Mesendoderm (in vitro differentiated cells): ENCODE results near the gene KMT2A.

Experiments
- DNase-seq: peaks from one replicate; pipeline ENCODE4 v3.0.0; 2013
- H2AK5ac ChIP-seq: 2 replicates; pipeline ENCODE4 v1.6.1; 2013; ENCODE audit warnings: low read length, inconsistent platforms
- H2BK120ac ChIP-seq: 2 replicates; pipeline ENCODE4 v1.6.1; 2013; ENCODE audit warnings: low read depth, mild to moderate bottlenecking, low read length, moderate library complexity, mixed read lengths
- H2BK15ac ChIP-seq: replicated peaks from 2 replicates; pipeline ENCODE4 v1.6.1; 2013; ENCODE audit warnings: low read depth, mild to moderate bottlenecking, moderate library complexity
- H2BK5ac ChIP-seq: 2 replicates; pipeline ENCODE4 v1.6.1; 2013; ENCODE audit warnings: low read length, inconsistent platforms
- H3K18ac ChIP-seq: 2 replicates; pipeline ENCODE4 v1.6.1; 2013; ENCODE audit warnings: mild to moderate bottlenecking, low read length, mixed read lengths
- H3K23ac ChIP-seq: one replicate; pipeline ENCODE4 v1.6.1; 2013; ENCODE audit warnings: low read length
- H3K27ac ChIP-seq: 2 replicates; pipeline ENCODE4 v1.5.1; 2013; ENCODE audit warnings: low read depth, mild to moderate bottlenecking, inconsistent platforms, low read length, moderate library complexity
- H3K27me3 ChIP-seq: 2 replicates; pipeline ENCODE4 v1.6.1; 2013; ENCODE audit warnings: low read length, control low read depth, mild to moderate bottlenecking, inconsistent platforms; ENCODE audit not compliant: insufficient read depth, poor library complexity
- H3K36me3 ChIP-seq: 2 replicates; pipeline ENCODE4 v1.6.1; 2013; ENCODE audit warnings: low read length, inconsistent platforms; ENCODE audit not compliant: control insufficient read depth, insufficient read depth
- H3K4ac ChIP-seq: one replicate; pipeline ENCODE4 v1.6.1; 2013; ENCODE audit warnings: low read depth, mild to moderate bottlenecking, low read length, moderate library complexity
- H3K4me1 ChIP-seq: 2 replicates; pipeline ENCODE4 v1.6.1; 2013; ENCODE audit warnings: low read depth, low read length, inconsistent platforms; ENCODE audit not compliant: control insufficient read depth
- H3K4me2 ChIP-seq: 2 replicates; pipeline ENCODE4 v1.6.1; 2013; ENCODE audit warnings: low read length
- H3K4me3 ChIP-seq: 2 replicates; pipeline ENCODE4 v1.5.1; 2013; ENCODE audit warnings: mild to moderate bottlenecking, low read length
- H3K56ac ChIP-seq: one replicate; pipeline ENCODE4 v1.6.1; 2013; ENCODE audit warnings: low read length
- H3K79me1 ChIP-seq: 2 replicates; pipeline ENCODE4 v1.6.1; 2013; ENCODE audit warnings: low read length, inconsistent platforms
- H3K79me2 ChIP-seq: 2 replicates; pipeline ENCODE4 v1.6.1; 2013; ENCODE audit warnings: mild to moderate bottlenecking, low read length; ENCODE audit not compliant: control insufficient read depth, insufficient read depth
- H3K9ac ChIP-seq: 2 replicates; pipeline ENCODE4 v1.6.1; 2013; ENCODE audit warnings: low read length, inconsistent platforms
- H4K5ac ChIP-seq: one replicate; pipeline ENCODE4 v1.6.1; 2013; ENCODE audit warnings: low read length
- H4K8ac ChIP-seq: one replicate; pipeline ENCODE4 v1.6.1; 2013; ENCODE audit warnings: low read depth, mild to moderate bottlenecking, control low read depth, low read length, moderate library complexity
- WGBS: extraction: QIAGEN DNeasy Blood & Tissue Kit; methylation state at CpG from one replicate; pipeline ENCODE4 v1.1.7; 2013; ENCODE audit warnings: low lambda C conversion rate, missing lambda C conversion rate; ENCODE audit not compliant: insufficient coverage; ENCODE audit errors: extremely low coverage; 5-methylcytosine and 5-hydroxymethylcytosine counted together

The KMT2A gene

GRCh38 chr11:118529584-118530175 is 93.4 kb downstream of the KMT2A start:
- Histone ChIP-seq H3K27ac (no peak overlapping the region), H3K4me2 (no peak overlapping the region), H3K4me1 (no peaks in the 10 kb centered on the region), H3K4me3 (no peak overlapping the region), H3K4ac (no peak overlapping the region), H2AK5ac (no peak overlapping the region), H3K18ac (no peak overlapping the region), H3K23ac (no peak overlapping the region), H3K36me3 (peaks cover 5% of the 10 kb centered on the region), H2BK5ac (no peak overlapping the region), H3K27me3 (no peaks in the 10 kb centered on the region), H2BK120ac (no peak overlapping the region), H3K56ac (no peak overlapping the region), H3K79me1 (no peaks in the 10 kb centered on the region), H3K9ac (no peak overlapping the region), H4K8ac (no peak overlapping the region), H3K79me2 (no peaks in the 10 kb centered on the region), H2BK15ac (no peak overlapping the region), H4K5ac (no peak overlapping the region)
- WGBS, result no CpG with 5 or more reads among the region's 5 CpGs
- peak; percentile 66 for DNase-seq

DNA sequence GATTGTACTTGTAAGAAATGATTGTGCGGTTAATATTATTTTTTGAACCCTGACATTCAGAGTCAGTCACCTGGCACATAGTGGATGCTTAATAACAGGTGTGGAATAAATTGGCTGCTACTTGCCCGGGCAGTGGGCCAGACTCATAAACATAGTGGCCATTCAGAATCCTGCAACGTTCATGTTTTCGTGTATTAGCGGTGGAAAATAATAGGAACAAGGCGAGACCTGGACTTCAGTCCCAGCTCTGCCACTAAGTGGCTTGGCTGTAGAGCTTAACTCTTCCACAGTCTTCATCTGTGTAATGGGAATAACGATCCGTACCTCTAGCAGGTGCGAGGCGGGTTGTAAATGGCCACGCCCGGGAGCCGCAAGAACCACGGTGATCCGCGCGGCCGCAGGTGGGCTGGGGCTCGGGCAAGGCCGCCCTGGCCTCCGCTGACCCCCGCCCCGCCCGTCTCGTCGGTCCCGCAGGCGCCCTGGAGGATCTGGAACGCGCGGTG is 93.9 kb downstream of the KMT2A start:
- no peaks in the 10 kb centered on the region for H3K79me1 ChIP-seq
- H3K23ac ChIP-seq, result peak overlapping the region; percentile 50
- H2BK120ac ChIP-seq, result no peak overlapping the region
- peak overlapping the region; percentile 84 for H3K56ac ChIP-seq
- no peaks in the 10 kb centered on the region for H3K4me1 ChIP-seq
- H4K8ac ChIP-seq, result no peak overlapping the region
- peak overlapping the region; percentile 65 for H3K4me2 ChIP-seq
- DNase-seq, result no peak
- no peak overlapping the region for H4K5ac ChIP-seq
- H3K4ac ChIP-seq, result no peak overlapping the region
- no peaks in the 10 kb centered on the region for H3K36me3 ChIP-seq
- peak overlapping the region; percentile 70 for H3K4me3 ChIP-seq
- H3K27me3 ChIP-seq, result no peaks in the 10 kb centered on the region
- H2AK5ac ChIP-seq, result no peak overlapping the region
- no peaks in the 10 kb centered on the region for H3K79me2 ChIP-seq
- no peak overlapping the region for H3K27ac ChIP-seq
- peak overlapping the region; percentile 71 for H3K9ac ChIP-seq
- peak overlapping the region; percentile 33 for H3K18ac ChIP-seq
- no CpG with 5 or more reads among the region's 31 CpGs for WGBS
- no peak overlapping the region for H2BK5ac ChIP-seq
- no peak overlapping the region for H2BK15ac ChIP-seq

- peak within 1 kb of the TSS; percentile 74 for H3K23ac ChIP-seq
- no peak within 1 kb of the TSS for H2BK120ac ChIP-seq
- no peak within 1 kb of the TSS for H3K4ac ChIP-seq
- peak within 1 kb of the TSS; percentile 89 for H3K4me3 ChIP-seq
- H3K79me1 ChIP-seq, result no peaks in the 10 kb centered on the region
- no peak within 1 kb of the TSS for H2AK5ac ChIP-seq
- no peak within 1 kb of the TSS for H4K5ac ChIP-seq
- H4K8ac ChIP-seq, result no peak within 1 kb of the TSS
- no peaks in the 10 kb centered on the region for H3K36me3 ChIP-seq
- peak within 1 kb of the TSS; percentile 97 for H3K56ac ChIP-seq
- H3K4me2 ChIP-seq, result peak within 1 kb of the TSS; percentile 65
- peak within 1 kb of the TSS; percentile 88 for H3K9ac ChIP-seq
- no peak within 1 kb of the TSS for H2BK5ac ChIP-seq
- no peaks in the 10 kb centered on the region for H3K4me1 ChIP-seq
- DNase-seq, result peak; percentile 79
- H3K27me3 ChIP-seq, result no peaks in the 10 kb centered on the region
- no peak within 1 kb of the TSS for H3K27ac ChIP-seq
- peak within 1 kb of the TSS; percentile 33 for H3K18ac ChIP-seq
- H3K79me2 ChIP-seq, result no peaks in the 10 kb centered on the region
- H2BK15ac ChIP-seq, result no peak within 1 kb of the TSS
- WGBS, result no CpG with 5 or more reads among the region's 94 CpGs
Measured at GRCh38 chr11:118530683-118531596, 94.6 kb downstream of the KMT2A start, which contains the start of gene TMEM25. Gene TMEM25, plus strand, starts transcription at chr11:118531192. Its CDS starts 610 bp downstream, at chr11:118531802.

DNA sequence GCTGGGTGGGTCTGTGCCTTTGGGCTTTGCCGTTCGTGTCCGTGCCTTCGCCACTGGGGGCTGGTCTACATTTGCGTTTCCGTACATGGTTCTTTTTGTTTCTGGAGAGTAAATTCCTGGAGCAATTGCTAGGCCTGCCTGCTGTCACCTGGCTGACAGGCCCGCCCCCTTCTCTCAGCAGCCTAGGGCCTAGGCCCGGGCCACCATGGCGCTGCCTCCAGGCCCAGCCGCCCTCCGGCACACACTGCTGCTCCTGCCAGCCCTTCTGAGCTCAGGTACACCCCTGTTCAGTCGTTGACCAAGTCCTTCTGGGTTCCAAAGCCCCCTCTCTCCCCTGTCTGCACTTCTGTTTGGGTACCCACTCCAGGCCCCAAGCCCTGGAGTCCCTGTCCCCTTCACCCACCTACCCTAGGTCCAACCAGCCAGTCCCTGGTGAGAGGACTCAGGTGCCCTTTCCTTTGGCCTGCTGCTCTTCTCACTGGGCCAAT is 95.3 kb downstream of the KMT2A start:
- peak overlapping the region; percentile 89 for H3K4me3 ChIP-seq
- H3K9ac ChIP-seq, result peak overlapping the region; percentile 88
- no peak overlapping the region for H4K8ac ChIP-seq
- H3K79me1 ChIP-seq, result no peaks in the 10 kb centered on the region
- no peak overlapping the region for H3K18ac ChIP-seq
- whole genome bisulfite sequencing, result no CpG with 5 or more reads among the region's 12 CpGs
- H3K23ac ChIP-seq, result no peak overlapping the region
- H3K27ac ChIP-seq, result no peak overlapping the region
- no peak overlapping the region for H4K5ac ChIP-seq
- no peak for DNase-seq
- H3K79me2 ChIP-seq, result no peaks in the 10 kb centered on the region
- no peak overlapping the region for H2BK5ac ChIP-seq
- H3K27me3 ChIP-seq, result no peaks in the 10 kb centered on the region
- H3K4me2 ChIP-seq, result peak overlapping the region; percentile 59
- no peak overlapping the region for H2BK120ac ChIP-seq
- H3K4ac ChIP-seq, result no peak overlapping the region
- H3K36me3 ChIP-seq, result no peaks in the 10 kb centered on the region
- H3K56ac ChIP-seq, result peak overlapping the region; percentile 97
- no peak overlapping the region for H2BK15ac ChIP-seq
- no peaks in the 10 kb centered on the region for H3K4me1 ChIP-seq
- no peak overlapping the region for H2AK5ac ChIP-seq

DNA sequence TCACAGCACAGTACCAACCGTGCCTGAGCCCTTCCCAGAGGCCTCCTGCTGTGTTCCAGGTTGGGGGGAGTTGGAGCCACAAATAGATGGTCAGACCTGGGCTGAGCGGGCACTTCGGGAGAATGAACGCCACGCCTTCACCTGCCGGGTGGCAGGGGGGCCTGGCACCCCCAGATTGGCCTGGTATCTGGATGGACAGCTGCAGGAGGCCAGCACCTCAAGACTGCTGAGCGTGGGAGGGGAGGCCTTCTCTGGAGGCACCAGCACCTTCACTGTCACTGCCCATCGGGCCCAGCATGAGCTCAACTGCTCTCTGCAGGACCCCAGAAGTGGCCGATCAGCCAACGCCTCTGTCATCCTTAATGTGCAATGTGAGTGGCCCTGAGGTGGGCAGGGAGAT is 95.8 kb downstream of the KMT2A start:
- Histone ChIP-seq H3K4me1 (no peaks in the 10 kb centered on the region), H3K79me1 (no peaks in the 10 kb centered on the region), H3K4me2 (no peak overlapping the region), H2BK120ac (no peak overlapping the region), H3K23ac (no peak overlapping the region), H4K5ac (no peak overlapping the region), H2BK5ac (no peak overlapping the region), H3K4me3 (no peak overlapping the region), H3K79me2 (no peaks in the 10 kb centered on the region), H3K9ac (peak overlapping the region; percentile 88), H3K27me3 (no peaks in the 10 kb centered on the region), H4K8ac (no peak overlapping the region), H3K56ac (no peak overlapping the region), H3K27ac (no peak overlapping the region), H2AK5ac (no peak overlapping the region), H2BK15ac (no peak overlapping the region), H3K18ac (no peak overlapping the region), H3K4ac (no peak overlapping the region), H3K36me3 (no peaks in the 10 kb centered on the region)
- DNase-seq, result no peak
- WGBS, result no CpG with 5 or more reads among the region's 10 CpGs
